ENCODE data around the gene CNTNAP2. TPM values are rescaled to one million over a fixed set of nuclear protein-coding genes. Genes with fewer than 3 reads are reported as not detected.

CNTNAP2 gene
- total and polyA plus RNA-seq, 2 of the 4 experiments (the other 2 are of a cell fraction) = not detected

DNA sequence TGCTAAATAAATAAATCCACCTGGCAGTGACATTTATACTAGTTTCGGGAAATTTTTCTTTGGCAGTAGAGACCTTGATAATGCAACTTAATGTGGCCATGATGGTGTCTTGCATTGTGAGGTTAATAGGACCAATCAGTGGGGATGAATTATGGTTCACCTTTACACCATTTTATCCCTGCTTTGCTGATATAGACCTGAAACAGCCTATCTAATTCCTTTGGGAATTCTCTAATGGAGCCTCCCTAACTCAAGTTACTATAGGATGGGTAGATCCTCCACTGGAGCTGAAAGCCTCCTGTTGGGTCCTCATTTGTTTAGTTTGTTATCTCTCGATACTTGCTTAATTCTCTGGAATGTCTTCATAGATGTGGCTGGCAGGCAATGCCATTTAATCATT, 276.7 kb downstream of the CNTNAP2 start:
- Histone ChIP-seq H3K4me2 (ENCODE audit: low read depth, low read length) (no peak overlapping the region), H3K9me3 (ENCODE audit: control insufficient read depth, insufficient read depth, low read length) (peaks cover 3% of the 10 kb centered on the region; the same call in 1 of the 2 replicates), H3K23ac (ENCODE audit: low read depth, low read length) (no peak overlapping the region), H2BK120ac (ENCODE audit: low read depth, low read length) (no peak overlapping the region), H2BK20ac (ENCODE audit: low read depth, low read length) (no peak overlapping the region), H2AK5ac (ENCODE audit: low read depth, low read length) (no peak overlapping the region), H3K27ac (ENCODE audit: insufficient read depth, low read length) (no peak overlapping the region), H3K4ac (ENCODE audit: low read depth, low read length) (no peak overlapping the region), H3K27me3 (ENCODE audit: control insufficient read depth, insufficient read depth, low read length) (no peaks in the 10 kb centered on the region), H3K4me3 (ENCODE audit: insufficient read depth, low read depth, low read length) (no peak overlapping the region), H2BK15ac (ENCODE audit: low read depth, low read length) (no peak overlapping the region), H3K14ac (replicated peaks; ENCODE audit: low read depth, low read length) (no peak overlapping the region), H2AFZ (replicated peaks; ENCODE audit: low read length, poor library complexity) (no peak overlapping the region), H4K8ac (ENCODE audit: low read depth in 2 of 2, low read length in 2 of 2) (no peak overlapping the region), H3K36me3 (ENCODE audit: control insufficient read depth, insufficient read depth, low read length) (no peaks in the 10 kb centered on the region), H4K20me1 (ENCODE audit: insufficient read depth, low read length) (no peaks in the 10 kb centered on the region), H3K4me1 (ENCODE audit: control insufficient read depth, insufficient read depth, low read length) (no peaks in the 10 kb centered on the region), H3K9me1 (ENCODE audit: insufficient read depth, low read length) (no peaks in the 10 kb centered on the region), H3K9ac (ENCODE audit: low read depth, low read length) (no peak overlapping the region), H3K56ac (ENCODE audit: extremely low read depth, insufficient read depth, low read length) (no peak overlapping the region), H3K18ac (ENCODE audit: low read depth, low read length) (no peak overlapping the region), H2BK5ac (ENCODE audit: low read depth, low read length, poor library complexity, severe bottlenecking) (no peak overlapping the region), H4K91ac (ENCODE audit: insufficient read depth, low read depth, low read length) (no peak overlapping the region), H4K5ac (ENCODE audit: low read depth, low read length) (no peak overlapping the region), H3K79me1 (ENCODE audit: low read depth in 1 of 2, low read length in 2 of 2) (no peaks in the 10 kb centered on the region), H2AK9ac (replicated peaks; ENCODE audit: low read depth, low read length, poor library complexity) (no peak overlapping the region)
- POLR2A ChIA-PET (ENCODE audit: unreplicated experiment) = no interaction called here
- DNase-seq (no peak), ATAC-seq (ENCODE audit: low read depth) (no peak)
- TF ChIP-seq RCOR1 (IDR thresholded peaks at IDR 0.05; ENCODE audit: insufficient replicate concordance, low read length) = no peak
- no peak for TF ChIP-seq BHLHE40 (IDR thresholded peaks at IDR 0.05; ENCODE audit: low read depth, low read length)
- CTCF ChIA-PET = no interaction called here
- no TSS peak for BruUV-seq (replicated peaks)
- dilution Hi-C loops (cut with HindIII; ENCODE audit: low sequenced_read_pairs, unreplicated experiment) = no loop called here
- no CpG with 5 or more reads among the region's 2 CpGs for WGBS, 2 experiments (ENCODE audit: extremely low coverage in 2 of 2, insufficient read length in 1 of 2)
- intact Hi-C loops (cut with micrococcal nuclease) = no loop called here
- in situ Hi-C loops (cut with MboI; ENCODE audit: low sequenced_read_pairs) = no loop called here
